Activated naive CD8-positive, alpha-beta T cell treated with anti-CD3 and anti-CD28 coated beads for 36 hours (primary cell): ENCODE measurements around the gene REEP5. TPM values are rescaled to one million over a fixed set of nuclear protein-coding genes. Genes with fewer than 3 reads are reported as not detected.
"Not testable (repeated sequence)": the region's sequence is repeated elsewhere in the genome, so short reads cannot be mapped to it uniquely, and the experiment has no call there.

ENCODE experiments used
- DNase-seq: peaks from one replicate; pipeline ENCODE4 v3.0.0; 2021
- H3K27ac Mint-ChIP-seq: one replicate; pipeline ENCODE4 v1.8.0; 2022; ENCODE audit warnings: mild to moderate bottlenecking, moderate library complexity, mixed read lengths
- H3K27me3 Mint-ChIP-seq: one replicate; pipeline ENCODE4 v1.8.0; 2022; ENCODE audit warnings: mild to moderate bottlenecking, mixed read lengths
- H3K36me3 Mint-ChIP-seq: one replicate; pipeline ENCODE4 v1.8.0; 2021; ENCODE audit warnings: mild to moderate bottlenecking, mixed read lengths
- H3K4me1 Mint-ChIP-seq: one replicate; pipeline ENCODE4 v1.8.0; 2021; ENCODE audit warnings: mixed read lengths
- H3K4me3 Mint-ChIP-seq: one replicate; pipeline ENCODE4 v1.8.0; 2022; ENCODE audit warnings: mild to moderate bottlenecking, moderate library complexity, mixed read lengths
- H3K9me3 Mint-ChIP-seq: one replicate; pipeline ENCODE4 v1.8.0; 2022; ENCODE audit warnings: mixed read lengths
- total RNA-seq, 2 experiments: library from RNA; stranded (reverse); gene quantifications; one replicate each; pipeline ENCODE4 v1.2.3, GENCODE V29; 2021

Gene REEP5
- total RNA-seq, 2 experiments from 2014 or later = 40.0 to 45.3 TPM

DNA sequence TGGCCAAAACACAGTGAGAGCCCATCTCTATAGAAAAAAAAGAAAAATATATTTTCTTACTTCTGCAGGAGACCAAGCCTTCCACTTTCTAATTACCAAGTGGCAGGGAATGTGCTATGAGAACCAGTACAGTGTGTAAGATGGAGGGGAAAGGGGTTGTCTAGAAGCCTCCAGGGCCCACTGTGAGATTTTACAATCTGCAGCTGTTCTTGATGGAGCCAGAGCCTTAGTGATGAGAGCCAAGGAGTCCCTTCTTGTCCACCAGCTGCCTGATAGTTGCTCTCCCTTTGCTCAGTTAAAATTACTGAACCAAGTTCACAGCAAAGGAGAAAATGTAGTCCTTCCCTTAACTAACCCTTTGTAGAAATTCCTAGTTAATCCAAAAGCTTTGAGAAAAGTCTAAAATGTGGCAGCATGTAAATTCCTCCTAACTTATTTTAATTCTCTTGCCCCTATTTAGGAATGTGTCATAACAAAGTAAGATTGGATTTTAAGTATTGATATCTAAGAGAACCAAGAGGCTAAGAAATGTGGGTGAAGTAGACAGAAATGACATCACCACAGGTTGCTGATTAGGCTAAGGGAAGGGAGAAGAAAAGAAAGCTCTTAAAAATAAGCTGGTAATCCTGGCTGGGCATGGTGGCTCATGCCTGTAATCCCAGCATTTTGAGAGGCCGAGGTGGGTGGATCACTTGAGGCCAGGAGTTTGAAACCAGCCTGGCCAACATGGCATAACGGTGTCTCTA is 41.6 kb downstream of the REEP5 start:
- no peak overlapping the region for H3K4me3 Mint-ChIP-seq
- no peak for DNase-seq
- H3K27ac Mint-ChIP-seq = peak overlapping the region; percentile 75
- H3K36me3 Mint-ChIP-seq = peaks cover 23% of the 10 kb centered on the region
- peaks cover 35% of the 10 kb centered on the region for H3K4me1 Mint-ChIP-seq
- no peaks in the 10 kb centered on the region for H3K9me3 Mint-ChIP-seq
- H3K27me3 Mint-ChIP-seq = no peaks in the 10 kb centered on the region

DNA sequence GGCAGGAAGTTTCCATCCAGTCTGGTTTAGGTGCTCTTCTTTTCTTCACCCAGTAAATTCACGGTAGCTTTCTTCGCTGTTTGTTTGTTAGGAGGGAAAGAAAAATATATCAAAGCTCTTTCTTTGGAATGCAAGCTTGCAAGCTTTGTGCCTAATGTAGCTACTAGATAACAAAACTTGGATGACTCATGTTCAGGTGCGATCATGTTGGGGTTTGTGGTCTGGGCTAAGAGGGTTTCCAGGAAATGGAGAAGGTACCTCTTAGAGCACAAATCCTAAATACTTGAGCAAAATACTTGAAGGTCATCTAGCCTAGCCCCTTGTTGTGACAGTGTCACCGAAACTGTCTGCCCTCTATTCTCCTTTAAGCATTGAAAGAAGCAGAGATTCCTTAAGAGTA is 43.3 kb downstream of the REEP5 start:
- peak; percentile 61 for DNase-seq
- Mint-ChIP-seq H3K36me3 (peaks cover 26% of the 10 kb centered on the region), H3K9me3 (no peaks in the 10 kb centered on the region), H3K4me3 (peak overlapping the region; percentile 41), H3K4me1 (peaks cover 38% of the 10 kb centered on the region), H3K27me3 (no peaks in the 10 kb centered on the region), H3K27ac (peak overlapping the region; percentile 83)

DNA sequence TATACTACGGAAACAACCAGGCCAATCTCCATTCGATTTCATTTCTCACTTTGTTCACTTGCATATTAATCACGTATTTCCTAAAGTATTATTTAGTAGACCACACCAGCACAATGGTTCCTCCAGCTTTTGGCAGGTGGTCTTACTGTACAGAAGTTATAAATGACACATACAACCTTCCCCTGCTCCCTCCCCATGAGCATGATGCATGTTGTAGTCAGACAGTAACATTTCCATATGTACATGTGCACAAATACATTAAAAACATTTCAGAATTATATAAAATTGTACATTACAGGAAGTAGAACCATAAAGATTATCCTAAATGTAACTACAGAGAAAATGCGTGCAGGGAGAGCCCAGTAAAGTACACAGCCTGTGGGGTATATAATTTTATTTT is 43.9 kb downstream of the REEP5 start:
- Mint-ChIP-seq H3K4me1 (peaks cover 41% of the 10 kb centered on the region), H3K27ac (peak overlapping the region; percentile 8), H3K27me3 (no peaks in the 10 kb centered on the region), H3K4me3 (no peak overlapping the region), H3K36me3 (peaks cover 29% of the 10 kb centered on the region), H3K9me3 (no peaks in the 10 kb centered on the region)
- DNase-seq = no peak

DNA sequence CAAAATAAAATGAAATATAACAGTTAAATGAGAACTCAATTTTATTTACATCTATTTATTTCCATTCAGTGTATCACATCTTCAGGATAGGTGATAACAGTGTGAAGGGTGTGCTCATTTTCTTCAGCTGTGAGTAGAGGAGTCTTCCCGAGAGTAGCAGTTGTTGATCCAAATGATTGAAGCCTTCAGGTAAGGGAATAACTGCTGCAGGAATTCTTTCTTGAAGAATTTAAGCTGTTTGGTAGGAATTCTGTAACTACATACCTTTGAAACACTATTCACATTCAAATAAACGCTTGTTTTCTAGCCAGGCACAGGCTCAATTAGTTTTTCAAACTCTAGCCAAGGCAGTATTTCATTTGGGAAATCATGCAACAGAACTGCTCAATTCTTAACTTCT is 45.7 kb downstream of the REEP5 start:
- Mint-ChIP-seq H3K27me3 (no peaks in the 10 kb centered on the region), H3K36me3 (peaks cover 29% of the 10 kb centered on the region), H3K4me1 (peaks cover 39% of the 10 kb centered on the region), H3K9me3 (no peaks in the 10 kb centered on the region), H3K4me3 (no peak overlapping the region), H3K27ac (no peak overlapping the region)
- no peak for DNase-seq

DNA sequence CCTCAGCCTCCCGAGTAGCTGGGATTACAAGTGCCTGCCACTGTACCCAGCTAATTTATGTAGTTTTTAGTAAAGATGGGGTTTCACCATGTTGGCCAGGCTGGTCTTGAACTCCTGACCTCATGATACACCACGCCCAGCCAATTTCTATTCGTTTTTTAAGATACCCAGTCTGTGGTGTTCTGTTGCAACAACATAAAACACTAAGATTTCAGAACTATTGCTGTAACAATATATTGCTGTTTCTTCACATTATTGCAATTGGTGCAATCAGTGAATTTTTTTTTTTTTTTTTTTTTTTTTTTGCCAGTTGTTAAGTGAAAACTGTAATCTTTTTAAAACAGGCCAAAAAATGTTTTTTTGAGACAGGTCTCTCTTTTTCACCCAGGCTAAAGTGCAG is 51.1 kb downstream of the REEP5 start:
- Mint-ChIP-seq H3K9me3 (no peaks in the 10 kb centered on the region), H3K27ac (no peak overlapping the region), H3K4me1 (peaks cover 34% of the 10 kb centered on the region), H3K36me3 (peaks cover 38% of the 10 kb centered on the region), H3K4me3 (no peak overlapping the region), H3K27me3 (no peaks in the 10 kb centered on the region)
- DNase-seq = no peak

DNA sequence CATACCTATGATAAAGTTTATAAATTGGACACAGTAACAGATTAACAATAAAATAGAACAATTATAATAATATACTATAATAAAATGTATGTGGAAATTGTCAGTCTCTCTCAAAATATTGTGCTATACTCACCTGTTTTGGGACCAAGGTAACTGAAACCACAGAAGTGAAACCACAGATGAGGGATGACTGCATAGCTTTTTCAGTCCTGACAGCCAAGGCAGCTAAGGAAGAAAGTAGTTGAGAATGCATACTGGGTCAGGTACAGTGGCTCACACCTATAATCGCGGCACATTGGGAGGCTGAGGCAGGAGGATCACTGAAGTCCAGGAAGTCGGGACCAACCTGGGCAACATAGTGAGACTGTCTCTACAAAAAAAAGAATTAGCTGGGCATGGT is 52.1 kb downstream of the REEP5 start:
- Mint-ChIP-seq H3K4me3 (no peak overlapping the region), H3K27ac (peak overlapping the region; percentile 88), H3K9me3 (no peaks in the 10 kb centered on the region), H3K4me1 (peaks cover 34% of the 10 kb centered on the region), H3K27me3 (no peaks in the 10 kb centered on the region), H3K36me3 (peaks cover 38% of the 10 kb centered on the region)
- no peak for DNase-seq

DNA sequence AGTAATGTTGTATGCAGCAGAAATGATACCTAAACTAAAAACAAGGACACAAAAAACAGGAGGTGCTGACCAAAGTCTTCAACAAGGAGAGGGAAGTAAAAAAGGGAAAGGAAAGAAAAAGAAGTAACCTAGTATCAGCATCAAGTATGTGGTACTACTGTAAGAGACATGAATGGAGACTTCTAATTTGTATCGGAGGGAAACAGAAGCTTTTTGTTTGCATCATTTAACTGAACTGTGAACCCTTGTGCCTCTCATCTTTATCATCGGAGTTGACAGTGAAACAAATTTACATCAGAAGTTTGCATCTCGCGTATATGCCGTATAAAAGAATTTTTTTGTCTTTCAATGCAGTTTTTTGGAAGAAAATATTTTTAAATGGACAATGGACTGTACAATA is 54.6 kb downstream of the REEP5 start:
- H3K27me3 Mint-ChIP-seq = no peaks in the 10 kb centered on the region
- H3K27ac Mint-ChIP-seq = peak overlapping the region; percentile 88
- peak overlapping the region; percentile 40 for H3K4me3 Mint-ChIP-seq
- DNase-seq = no peak
- H3K9me3 Mint-ChIP-seq = no peaks in the 10 kb centered on the region
- peaks cover 43% of the 10 kb centered on the region for H3K36me3 Mint-ChIP-seq
- H3K4me1 Mint-ChIP-seq = peaks cover 42% of the 10 kb centered on the region

DNA sequence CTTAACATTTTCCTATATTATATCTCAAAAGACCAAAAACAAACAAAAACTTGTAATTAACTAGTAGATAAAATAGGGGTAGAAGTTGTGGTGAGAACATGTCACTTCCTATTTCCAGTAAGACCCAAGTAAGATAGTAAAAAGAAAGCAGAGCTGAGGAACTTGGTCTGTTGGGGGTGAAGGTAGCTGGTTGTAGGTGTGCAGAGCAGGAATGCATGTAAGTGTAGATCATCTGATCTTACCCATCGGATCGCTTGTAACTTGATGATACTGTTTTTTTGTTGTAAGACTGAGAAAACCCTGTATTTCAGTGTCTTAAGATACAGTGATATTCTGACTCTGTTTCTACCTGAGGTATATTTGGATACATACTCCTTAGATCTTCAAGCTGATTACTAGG is 55.3 kb downstream of the REEP5 start:
- Mint-ChIP-seq H3K36me3 (peaks cover 44% of the 10 kb centered on the region), H3K9me3 (no peaks in the 10 kb centered on the region), H3K27ac (peak overlapping the region; percentile 88), H3K27me3 (no peaks in the 10 kb centered on the region), H3K4me3 (no peak overlapping the region), H3K4me1 (peaks cover 47% of the 10 kb centered on the region)
- no peak for DNase-seq

DNA sequence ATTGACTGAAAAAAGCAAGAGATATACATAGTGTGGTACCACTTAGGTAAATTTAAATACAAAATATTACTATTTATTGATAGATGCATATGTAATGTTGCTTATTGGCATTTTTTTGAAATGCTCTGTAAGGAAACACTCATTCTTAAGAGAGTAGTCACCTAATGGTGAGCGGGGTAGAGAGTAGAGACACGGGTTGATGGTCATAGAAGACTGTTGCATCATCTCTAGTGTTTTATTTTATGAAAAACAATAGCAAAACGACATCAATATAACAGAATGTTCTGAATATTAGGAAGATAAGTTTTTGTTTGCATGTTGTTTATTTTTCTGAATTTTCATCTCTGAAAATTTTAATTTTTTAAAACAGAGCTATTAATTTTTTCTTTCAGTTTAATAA is 56.9 kb downstream of the REEP5 start:
- no peaks in the 10 kb centered on the region for H3K9me3 Mint-ChIP-seq
- DNase-seq = no peak
- no peak overlapping the region for H3K4me3 Mint-ChIP-seq
- no peaks in the 10 kb centered on the region for H3K27me3 Mint-ChIP-seq
- H3K27ac Mint-ChIP-seq = no peak overlapping the region
- peaks cover 48% of the 10 kb centered on the region for H3K4me1 Mint-ChIP-seq
- peaks cover 44% of the 10 kb centered on the region for H3K36me3 Mint-ChIP-seq

DNA sequence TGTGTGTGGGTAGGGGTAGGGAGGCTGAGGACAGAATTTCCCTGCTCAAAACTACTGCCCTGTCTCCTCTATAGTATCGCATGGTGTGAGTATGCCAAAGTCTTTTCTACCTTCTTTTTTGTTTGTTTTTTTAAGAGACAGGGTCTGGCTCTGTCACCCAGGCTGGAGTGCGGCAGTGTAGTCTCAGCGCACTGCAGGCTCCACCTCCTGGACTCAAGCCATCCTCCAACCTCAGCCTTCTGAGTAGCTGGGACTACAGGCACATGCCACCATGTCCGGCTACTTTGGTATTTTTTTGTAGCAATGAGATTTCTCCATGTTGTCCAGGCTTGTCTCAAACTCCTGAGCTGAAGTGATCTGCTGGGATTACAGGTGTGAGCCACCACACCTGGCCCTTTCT is 58.5 kb downstream of the REEP5 start:
- H3K4me1 Mint-ChIP-seq = peaks cover 37% of the 10 kb centered on the region
- peaks cover 34% of the 10 kb centered on the region for H3K36me3 Mint-ChIP-seq
- peak overlapping the region; percentile 94 for H3K4me3 Mint-ChIP-seq
- peak overlapping the region; percentile 65 for H3K27ac Mint-ChIP-seq
- no peaks in the 10 kb centered on the region for H3K9me3 Mint-ChIP-seq
- DNase-seq = no peak
- H3K27me3 Mint-ChIP-seq = no peaks in the 10 kb centered on the region

DNA sequence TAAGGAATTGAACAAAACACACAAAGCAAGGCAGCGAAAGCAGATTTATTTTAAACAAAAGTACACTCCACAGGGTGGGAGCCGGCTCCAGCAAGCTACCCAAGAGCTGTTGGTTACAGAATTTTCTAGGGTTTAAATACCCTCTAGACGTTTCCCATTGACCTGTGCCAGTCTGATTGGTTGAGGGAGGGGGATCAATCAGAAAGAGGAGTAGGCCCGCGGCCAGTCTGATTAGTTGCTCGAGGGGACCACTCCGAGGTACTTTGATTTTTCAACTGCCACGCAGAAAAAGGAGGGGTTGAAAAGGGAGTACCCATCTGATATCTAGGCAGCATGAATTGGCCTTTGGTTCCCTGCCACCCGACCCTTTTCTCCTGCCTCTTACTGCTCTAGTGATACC is 59.9 kb downstream of the REEP5 start:
- no peaks in the 10 kb centered on the region for H3K9me3 Mint-ChIP-seq
- peaks cover 32% of the 10 kb centered on the region for H3K4me1 Mint-ChIP-seq
- H3K27me3 Mint-ChIP-seq = peaks cover 4% of the 10 kb centered on the region
- peaks cover 31% of the 10 kb centered on the region for H3K36me3 Mint-ChIP-seq
- DNase-seq = no peak
- H3K27ac Mint-ChIP-seq = peak overlapping the region; percentile 98
- H3K4me3 Mint-ChIP-seq = peak overlapping the region; percentile 94

DNA sequence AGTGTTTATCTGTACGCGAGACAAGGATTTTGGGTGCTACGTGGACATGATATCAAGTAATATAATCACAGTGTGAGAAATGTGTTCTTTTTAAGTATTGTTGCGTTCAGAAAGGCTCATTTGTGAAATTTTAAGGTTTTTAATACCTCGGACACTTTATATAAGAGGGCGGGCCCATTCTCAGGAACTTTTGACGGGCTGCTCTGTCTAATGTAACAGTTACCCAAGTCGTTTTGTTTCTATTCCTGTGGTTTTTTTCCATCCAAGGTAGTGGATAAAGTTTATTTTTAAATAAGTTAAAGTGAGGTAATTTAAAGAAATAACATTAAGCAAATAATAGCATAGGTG is 60.4 kb downstream of the REEP5 start:
- H3K9me3 Mint-ChIP-seq = no peaks in the 10 kb centered on the region
- peaks cover 27% of the 10 kb centered on the region for H3K4me1 Mint-ChIP-seq
- H3K27ac Mint-ChIP-seq = peak overlapping the region; percentile 98
- H3K4me3 Mint-ChIP-seq = peak overlapping the region; percentile 94
- peaks cover 26% of the 10 kb centered on the region for H3K36me3 Mint-ChIP-seq
- peaks cover 5% of the 10 kb centered on the region for H3K27me3 Mint-ChIP-seq
- no peak for DNase-seq

DNA sequence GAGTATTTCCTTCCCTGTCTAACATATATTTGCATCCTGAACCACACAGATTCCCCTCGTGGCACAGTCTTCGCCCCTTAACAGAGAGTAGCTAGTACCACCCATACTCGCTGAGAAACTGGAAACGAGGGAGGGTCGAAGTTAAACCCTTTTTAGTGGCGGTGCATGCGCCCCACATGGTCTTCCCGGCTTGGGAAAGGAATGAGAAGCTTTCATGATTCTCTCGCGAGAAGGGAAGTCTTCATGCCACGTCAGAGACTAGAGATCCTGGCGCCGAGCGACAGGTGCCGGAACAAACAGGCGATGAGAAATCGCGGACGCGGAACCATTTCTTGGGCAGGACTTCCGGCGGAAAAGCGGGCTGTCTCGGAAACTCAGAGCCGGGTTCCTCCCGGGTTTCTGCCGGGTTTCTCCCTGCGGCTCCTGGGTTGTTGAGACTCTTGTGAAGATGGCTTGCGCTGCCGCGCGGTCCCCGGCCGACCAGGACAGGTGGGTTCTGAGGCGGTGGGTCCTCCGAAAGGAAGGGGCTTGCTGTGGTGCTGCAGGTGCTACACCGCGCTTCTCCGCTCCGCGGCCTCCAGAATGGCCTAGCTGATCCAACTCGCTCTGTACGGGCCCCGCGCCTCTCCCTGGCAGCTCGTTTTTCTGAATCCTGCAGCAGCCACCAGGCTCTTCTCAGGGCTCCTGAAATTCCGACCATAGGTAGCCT is 60.9 kb downstream of the REEP5 start, which contains the start of gene SRP19:
Gene SRP19 (plus strand): TSS at position 359 of the 709 bp plus-strand sequence. CDS start 90 bp downstream, at position 449.
- H3K4me1 Mint-ChIP-seq = peaks cover 26% of the 10 kb centered on the region
- peak within 1 kb of the TSS; percentile 94 for H3K4me3 Mint-ChIP-seq
- H3K27ac Mint-ChIP-seq = peak within 1 kb of the TSS; percentile 98
- H3K27me3 Mint-ChIP-seq = peaks cover 10% of the 10 kb centered on the region
- H3K36me3 Mint-ChIP-seq = peaks cover 26% of the 10 kb centered on the region
- H3K9me3 Mint-ChIP-seq = no peaks in the 10 kb centered on the region
- DNase-seq = peak; percentile 89

DNA sequence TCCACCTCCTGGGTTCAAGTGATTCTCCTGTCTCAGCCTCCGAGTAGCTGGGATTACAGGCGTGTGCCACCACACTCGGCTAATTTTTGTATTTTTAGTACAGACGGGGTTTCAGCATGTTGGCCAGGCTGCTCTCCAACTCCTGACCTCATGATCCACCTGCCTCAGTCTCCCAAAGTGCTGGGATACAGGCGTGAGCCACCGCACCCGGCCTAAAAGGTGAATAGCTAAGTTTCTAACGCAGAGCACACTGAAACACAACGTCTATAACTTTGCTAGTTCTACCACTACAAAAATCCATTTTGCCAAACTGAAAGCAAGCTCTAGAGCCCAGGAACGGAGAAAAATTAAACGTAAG is 61.5 kb downstream of the REEP5 start:
- H3K9me3 Mint-ChIP-seq, DNase-seq: not testable (repeated sequence)
- H3K4me1 Mint-ChIP-seq = peaks cover 26% of the 10 kb centered on the region
- peak overlapping the region; percentile 98 for H3K27ac Mint-ChIP-seq
- peak overlapping the region; percentile 94 for H3K4me3 Mint-ChIP-seq
- peaks cover 13% of the 10 kb centered on the region for H3K27me3 Mint-ChIP-seq
- H3K36me3 Mint-ChIP-seq = peaks cover 26% of the 10 kb centered on the region

DNA sequence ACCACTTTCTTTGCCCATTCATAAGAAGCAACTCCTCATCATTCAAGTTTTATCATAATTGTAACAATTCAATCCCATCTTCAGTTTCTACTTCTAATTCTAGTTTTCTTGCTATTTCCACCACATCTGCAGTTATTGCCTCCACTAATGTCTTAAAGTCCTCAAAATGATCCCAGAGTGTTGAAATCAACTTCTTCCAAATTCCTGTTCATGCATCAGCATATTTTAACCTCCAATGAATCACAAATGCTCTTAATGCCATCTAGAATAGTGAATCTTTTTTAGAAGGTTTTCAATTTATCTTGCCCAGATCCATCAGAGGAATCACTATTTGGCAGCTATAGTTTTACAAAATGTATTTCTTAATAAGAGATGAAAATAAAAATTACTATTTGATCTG is 64.2 kb downstream of the REEP5 start:
- H3K27me3 Mint-ChIP-seq = peaks cover 30% of the 10 kb centered on the region
- DNase-seq = no peak
- no peak overlapping the region for H3K27ac Mint-ChIP-seq
- peaks cover 17% of the 10 kb centered on the region for H3K36me3 Mint-ChIP-seq
- H3K9me3 Mint-ChIP-seq = peaks cover 9% of the 10 kb centered on the region
- H3K4me3 Mint-ChIP-seq = no peak overlapping the region
- H3K4me1 Mint-ChIP-seq = peaks cover 15% of the 10 kb centered on the region

DNA sequence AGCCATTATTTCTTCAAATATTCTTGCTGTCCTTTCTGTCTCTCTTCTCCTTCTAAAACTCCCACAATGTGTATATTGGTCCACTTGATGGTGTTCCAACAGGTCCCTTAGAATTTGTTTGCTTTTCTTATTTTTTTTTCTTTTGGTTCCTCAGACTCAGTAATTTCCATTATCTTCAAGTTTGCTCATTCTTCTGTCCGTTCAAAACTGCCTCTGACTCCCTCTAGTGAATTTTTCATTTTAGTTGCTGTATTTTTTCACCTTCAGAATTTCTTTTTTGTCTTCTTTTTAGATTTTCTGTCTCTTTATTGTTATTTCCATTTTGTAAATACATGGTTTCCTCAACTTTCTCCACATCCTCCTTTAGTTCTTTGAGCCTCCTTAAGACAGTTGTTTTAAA is 67.4 kb downstream of the REEP5 start:
- peaks cover 2% of the 10 kb centered on the region for H3K36me3 Mint-ChIP-seq
- peaks cover 2% of the 10 kb centered on the region for H3K4me1 Mint-ChIP-seq
- no peak overlapping the region for H3K4me3 Mint-ChIP-seq
- peaks cover 38% of the 10 kb centered on the region for H3K27me3 Mint-ChIP-seq
- DNase-seq = no peak
- H3K27ac Mint-ChIP-seq = no peak overlapping the region
- H3K9me3 Mint-ChIP-seq = peaks cover 9% of the 10 kb centered on the region
